H1 (cell line): Measurements from ENCODE around the gene CYP2S1. TPM values are rescaled to one million over a fixed set of nuclear protein-coding genes. Genes with fewer than 3 reads are reported as not detected.
A peak's percentile ranks its signal among the peaks of the same experiment; 100 is the strongest.

ENCODE experiments used
- CTCF ChIA-PET: fragments of 300-600 bp; sonication (Branson Sonifier 250); formaldehyde crosslinking; loops from one replicate; lab custom pipeline; 2021; ENCODE audit not compliant: partially characterized antibody; lab: Charles Lee
- POLR2A ChIA-PET: fragments of 300-600 bp; sonication (Branson Sonifier 250); formaldehyde crosslinking; loops from one replicate; lab custom pipeline; 2021; ENCODE audit warnings: inconsistent platforms; ENCODE audit not compliant: partially characterized antibody; lab: Charles Lee
- DNase-seq, 2 experiments: peaks; one replicate each; pipeline versions ENCODE4 v3.0.0 to v3.0.0-alpha.2; 2010 to 2022; ENCODE audit warnings: low spot score in 2 of 2, low read depth in 1 of 2, mixed read lengths in 1 of 2
- FAIRE-seq: peaks from 2 replicates; lab custom pipeline; 2011; peaks lifted over from hg19 to GRCh38; lab: Jason Lieb, UNC
- H2AFZ ChIP-seq: 2 replicates; pipeline ENCODE4 v1.8.1; 2012; ENCODE audit warnings: low read length, inconsistent platforms
- H2AK5ac ChIP-seq: 2 replicates; pipeline ENCODE4 v1.6.1; 2013; ENCODE audit warnings: low read depth, low read length
- H2BK120ac ChIP-seq: replicated peaks from 2 replicates; pipeline ENCODE3; 2013; ENCODE audit warnings: low read depth, low read length, inconsistent platforms
- H2BK12ac ChIP-seq: 2 replicates; pipeline ENCODE4 v1.6.1; 2013; ENCODE audit warnings: low read depth, low read length
- H2BK15ac ChIP-seq: 2 replicates; pipeline ENCODE4 v1.6.1; 2013; ENCODE audit warnings: low read length
- H2BK20ac ChIP-seq: 2 replicates; pipeline ENCODE4 v1.6.1; 2013; ENCODE audit warnings: low read length
- H2BK5ac ChIP-seq: 2 replicates; pipeline ENCODE4 v1.6.1; 2013; ENCODE audit warnings: low read depth, low read length
- H3K14ac ChIP-seq: 2 replicates; pipeline ENCODE4 v1.6.1; 2013; ENCODE audit warnings: inconsistent platforms; ENCODE audit not compliant: insufficient read length
- H3K18ac ChIP-seq: 2 replicates; pipeline ENCODE4 v1.6.1; 2013; ENCODE audit warnings: low read length; ENCODE audit errors: extremely low read depth
- H3K23ac ChIP-seq: 2 replicates; pipeline ENCODE4 v1.6.1; 2013; ENCODE audit warnings: inconsistent platforms; ENCODE audit not compliant: insufficient read length
- H3K23me2 ChIP-seq: 2 replicates; pipeline ENCODE4 v1.6.1; 2013; ENCODE audit warnings: low read depth, low read length
- H3K27ac ChIP-seq: 2 replicates; pipeline ENCODE4 v1.6.1; 2011; ENCODE audit warnings: low read depth, low read length, inconsistent platforms
- H3K27me3 ChIP-seq, 4 experiments: replicated peaks in 1 of 4; 1 replicate in 1 of 4; 2 replicates in 3 of 4; pipeline versions ENCODE4 v1.6.1 to v1.8.1; 2011 to 2013; ENCODE audit warnings: low read length in 3 of 4, mild to moderate bottlenecking in 3 of 4, inconsistent platforms in 2 of 4, mixed read lengths in 2 of 4, moderate library complexity in 1 of 4; ENCODE audit not compliant: control insufficient read depth in 3 of 4, insufficient read depth in 3 of 4; ENCODE audit errors: extremely low read depth in 1 of 4
- H3K36me3 ChIP-seq, 4 experiments: 2 replicates each; pipeline versions ENCODE4 v1.6.1 to v1.8.1; 2011 to 2013; ENCODE audit warnings: mild to moderate bottlenecking in 4 of 4, low read length in 3 of 4, moderate library complexity in 2 of 4, control low read depth in 1 of 4, inconsistent platforms in 1 of 4; ENCODE audit not compliant: insufficient read depth in 4 of 4, control insufficient read depth in 2 of 4
- H3K4ac ChIP-seq: replicated peaks from 2 replicates; pipeline ENCODE3; 2013; ENCODE audit warnings: low read length, low read depth, mixed read lengths, inconsistent platforms; ENCODE audit not compliant: insufficient read length
- H3K4me1 ChIP-seq, 4 experiments: replicated peaks in 1 of 4; 1 replicate in 1 of 4; 2 replicates in 3 of 4; pipeline versions ENCODE4 v1.6.1 to v1.8.1; 2011 to 2013; ENCODE audit warnings: low read length in 3 of 4, inconsistent platforms in 2 of 4, mixed read lengths in 1 of 4; ENCODE audit not compliant: insufficient read depth in 4 of 4, control insufficient read depth in 3 of 4
- H3K4me2 ChIP-seq, 2 experiments: 2 replicates each; pipeline versions ENCODE4 v1.6.1 to v1.8.1; 2011 to 2013; ENCODE audit warnings: low read depth in 2 of 2, low read length in 2 of 2, control low read depth in 1 of 2, inconsistent platforms in 1 of 2, mild to moderate bottlenecking in 1 of 2; ENCODE audit not compliant: insufficient read depth in 1 of 2
- H3K4me3 ChIP-seq, 4 experiments: fragments of 200-600, 300-600 bp in 1 of 4; sonication (generic), shearing (Covaris generic), sonication (Bioruptor Twin) in 1 of 4; 2 replicates each; pipeline versions ENCODE4 v1.5.1 to v1.8.1; 2011 to 2016; ENCODE audit warnings: low read length in 4 of 4, low read depth in 3 of 4, control low read depth in 2 of 4, inconsistent platforms in 2 of 4, mild to moderate bottlenecking in 2 of 4, mixed read lengths in 1 of 4, moderate library complexity in 1 of 4; ENCODE audit not compliant: insufficient read depth in 2 of 4; ENCODE audit errors: extremely low read depth in 1 of 4
- H3K56ac ChIP-seq: replicated peaks from 2 replicates; pipeline ENCODE3; 2013; ENCODE audit warnings: low read depth, mild to moderate bottlenecking, mixed read lengths, low read length, inconsistent platforms; ENCODE audit not compliant: insufficient read length
- H3K79me1 ChIP-seq: 2 replicates; pipeline ENCODE4 v1.6.1; 2013; ENCODE audit warnings: low read depth, low read length, control low read depth
- H3K79me2 ChIP-seq, 2 experiments: 2 replicates each; pipeline versions ENCODE4 v1.6.1 to v1.8.1; 2012 to 2013; ENCODE audit warnings: low read length in 2 of 2, mild to moderate bottlenecking in 2 of 2, inconsistent platforms in 1 of 2; ENCODE audit not compliant: insufficient read depth in 2 of 2, control insufficient read depth in 1 of 2
- H3K9ac ChIP-seq, 4 experiments: replicated peaks in 1 of 4; 1 replicate in 1 of 4; 2 replicates in 3 of 4; pipeline versions ENCODE4 v1.6.1 to v1.8.1; 2011 to 2013; ENCODE audit warnings: low read depth in 3 of 4, low read length in 3 of 4, control low read depth in 2 of 4, mild to moderate bottlenecking in 2 of 4, moderate library complexity in 2 of 4, inconsistent platforms in 1 of 4; ENCODE audit errors: extremely low read depth in 1 of 4
- H3K9me3 ChIP-seq, 2 experiments: 2 replicates each; pipeline versions ENCODE4 v1.6.1 to v1.8.1; 2012 to 2013; ENCODE audit warnings: mild to moderate bottlenecking in 2 of 2, moderate library complexity in 2 of 2, control low read depth in 1 of 2, inconsistent platforms in 1 of 2, low read depth in 1 of 2, low read length in 1 of 2, mixed read lengths in 1 of 2; ENCODE audit not compliant: insufficient read depth in 2 of 2
- H4K20me1 ChIP-seq, 2 experiments: replicated peaks in 1 of 2; 2 replicates each; pipeline versions ENCODE3 to v1.8.1; 2011 to 2013; ENCODE audit warnings: inconsistent platforms in 2 of 2, low read length in 2 of 2, mild to moderate bottlenecking in 1 of 2; ENCODE audit not compliant: insufficient read depth in 2 of 2, control insufficient read depth in 1 of 2
- H4K5ac ChIP-seq: 2 replicates; pipeline ENCODE4 v1.6.1; 2013; ENCODE audit warnings: low read length, low read depth, mixed read lengths, inconsistent platforms; ENCODE audit not compliant: insufficient read length
- H4K8ac ChIP-seq: 2 replicates; pipeline ENCODE4 v1.8.0; 2013; ENCODE audit warnings: mild to moderate bottlenecking, moderate library complexity, low read length, inconsistent platforms; ENCODE audit not compliant: insufficient read depth; ENCODE audit errors: extremely low read depth
- H4K91ac ChIP-seq: replicated peaks from 2 replicates; pipeline ENCODE3; 2013; ENCODE audit warnings: low read length, mixed read lengths, inconsistent platforms; ENCODE audit not compliant: insufficient read length
- FOSL1 ChIP-seq: IDR thresholded peaks from 2 replicates; pipeline ENCODE4 v1.6.1; 2011; ENCODE audit warnings: mild to moderate bottlenecking, low read depth, low read length, moderate library complexity; ENCODE audit not compliant: insufficient read depth
- ZNF274 ChIP-seq: IDR thresholded peaks from 2 replicates; pipeline ENCODE4 v1.7.0; 2012; ENCODE audit warnings: low read length, borderline replicate concordance; ENCODE audit errors: extremely low read depth
- WGBS, 2 experiments: shearing (Covaris generic) in 1 of 2; methylation state at CpG; one replicate each; pipeline versions ENCODE4 v1.1.6 to v1.1.7; 2013 to 2015; ENCODE audit warnings: low lambda C conversion rate in 2 of 2, mixed read lengths in 2 of 2, inconsistent platforms in 1 of 2, low coverage in 1 of 2, missing lambda C conversion rate in 1 of 2; ENCODE audit not compliant: insufficient replicate concordance in 2 of 2, insufficient coverage in 1 of 2, insufficient read length in 1 of 2; ENCODE audit errors: extremely low coverage in 1 of 2, missing lambda C conversion rate in 1 of 2; 5-methylcytosine and 5-hydroxymethylcytosine counted together
- polyA plus RNA-seq, 7 experiments: library from polyadenylated mRNA; depleted of rRNA in 3 of 7; stranded (reverse) in 5 of 7; unstranded in 2 of 7; fragments of >200 nt in 5 of 7; fragments of 200-250 nt in 2 of 7; gene quantifications; 1 replicate in 5 of 7; 2 replicates in 1 of 7; 4 replicates in 1 of 7; pipeline versions ENCODE4 v1.2.1 to v1.2.3, GENCODE V29; 2011 to 2013; ENCODE audit warnings: missing spikeins in 2 of 7, mixed read lengths in 2 of 7
- total RNA-seq: library from RNA; stranded (reverse); fragmentation: NEBNext Ultra II Directional; extraction: Animal tissue kit (Norgen Biotek cat#: 25700); gene quantifications from 2 replicates; pipeline ENCODE4 v1.2.1, GENCODE V29; 2021

Gene CYP2S1
- total and polyA plus RNA-seq, 2 of the 8 experiments (the other 6 are each of a cell fraction or from before 2014, with no cell fraction given) = 97.9 to 245 TPM

DNA sequence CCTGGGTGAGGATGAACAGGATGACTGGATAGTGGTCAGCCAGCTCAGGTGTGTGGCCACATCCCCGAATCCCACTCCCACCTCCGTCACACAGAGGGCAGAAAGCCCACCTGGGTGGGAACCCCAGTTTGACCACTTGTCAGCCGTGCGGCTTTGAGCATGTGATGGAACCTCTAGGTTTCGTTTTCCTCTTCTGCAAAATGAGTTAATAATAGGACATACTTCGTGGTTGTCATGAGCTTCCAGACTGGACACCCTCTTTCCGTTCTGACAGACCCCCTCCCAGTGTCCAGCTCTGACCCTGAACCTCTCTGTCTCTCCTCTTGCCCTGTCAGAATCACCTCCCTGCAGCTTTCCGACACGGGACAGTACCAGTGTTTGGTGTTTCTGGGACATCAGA lies 27.8 kb downstream of the CYP2S1 start:
- 0 out of 2 replicates have a peak overlapping the region, but pooled peaks have one; percentile 1 for H2BK5ac ChIP-seq
- no peak overlapping the region for H2AFZ ChIP-seq
- no peaks in the 10 kb centered on the region for H3K27me3 ChIP-seq
- no peak overlapping the region; the same call in 1 of the 2 replicates for H2BK15ac ChIP-seq
- peak overlapping the region; percentile 5; the same call in 1 of the 2 replicates for H2BK20ac ChIP-seq
- H4K91ac ChIP-seq = no peak overlapping the region
- FAIRE-seq = no peak
- 0 out of 2 replicates have a peak overlapping the region, but pooled peaks have one; percentile 39 for H2BK12ac ChIP-seq
- DNase-seq = no peak
- H2BK120ac ChIP-seq = no peak overlapping the region
- no peak overlapping the region for H3K56ac ChIP-seq
- peaks cover 9% of the 10 kb centered on the region for H3K23me2 ChIP-seq
- H3K9ac ChIP-seq = no peak overlapping the region
- H2AK5ac ChIP-seq = no peak overlapping the region
- H4K8ac ChIP-seq = 0 out of 2 replicates have a peak overlapping the region, but pooled peaks have one; percentile 5
- H3K79me2 ChIP-seq = peaks cover 0 to 22% of the 10 kb centered on the region in 2 experiments; a peak in 2 of 4 replicates
- H3K18ac ChIP-seq = no peak overlapping the region
- H3K79me1 ChIP-seq = peaks cover 7% of the 10 kb centered on the region
- H3K36me3 ChIP-seq = peaks cover 0 to 14% (median 3%) of the 10 kb centered on the region in 4 experiments; a peak in 4 of 8 replicates
- POLR2A ChIA-PET = interaction anchor here (0.8 to 3.3 kb wide), 11 partner anchors 12 to 88 kb away, joined by 3 to 32 read pairs (median 4); partner anchors contain the start of genes CYP2S1 and HNRNPUL1
- H3K9me3 ChIP-seq = no peaks in the 10 kb centered on the region
- 93% methylated on average over 9 of the region's 9 CpGs; no CpG with 5 or more reads in 1 of the 2 experiments for WGBS, 2 experiments
- TF ChIP-seq FOSL1 (no peak), ZNF274 (no peak)
- H4K20me1 ChIP-seq = no peaks in the 10 kb centered on the region
- no peak overlapping the region for H3K4ac ChIP-seq
- no peak overlapping the region for H3K23ac ChIP-seq
- peak overlapping the region in 1 of 4 experiments; percentile 89; a peak in 2 of 8 replicates for H3K4me3 ChIP-seq
- H4K5ac ChIP-seq = no peak overlapping the region
- peak overlapping the region in 1 of 2 experiments; percentile 93; a peak in 1 of 4 replicates for H3K4me2 ChIP-seq
- CTCF ChIA-PET = interaction anchor here (0.6 to 3.6 kb wide), 7 partner anchors 14 to 45 kb away, joined by 3 to 15 read pairs (median 6); partner anchors contain the start of gene HNRNPUL1
- no peak overlapping the region for H3K14ac ChIP-seq
- no peak overlapping the region for H3K27ac ChIP-seq
- peaks cover 8 to 27% (median 20%) of the 10 kb centered on the region in 4 experiments for H3K4me1 ChIP-seq
